Mucosa of descending colon (tissue), 3 donors: ENCODE data around the gene TKFC. TPM values are rescaled to one million over a fixed set of nuclear protein-coding genes. Genes with fewer than 3 reads are reported as not detected.

Source experiments
- ATAC-seq: fragments of 200-7000 bp; cut with Tn5 transposase; one replicate; pipeline ENCODE4 v1.9.1; 2020; ENCODE audit warnings: mild to moderate bottlenecking, moderate library complexity
- DNase-seq, 3 donors: peaks; one replicate each; pipeline ENCODE4 v3.0.0-alpha.2; 2020
- H3K36me3 ChIP-seq: fragments of 200-600 bp; one replicate; pipeline ENCODE4 v1.8.0; 2021; ENCODE audit warnings: low read depth, mild to moderate bottlenecking
- H3K4me1 ChIP-seq: fragments of 200-600 bp; one replicate; pipeline ENCODE4 v1.8.0; 2021; ENCODE audit warnings: low read depth, mild to moderate bottlenecking
- H3K4me3 ChIP-seq: fragments of 200-600 bp; one replicate; pipeline ENCODE4 v1.8.0; 2021; ENCODE audit warnings: mild to moderate bottlenecking
- H3K9me3 ChIP-seq: fragments of 200-600 bp; one replicate; pipeline ENCODE4 v1.8.0; 2021; ENCODE audit warnings: mild to moderate bottlenecking
- CTCF ChIP-seq: fragments of 200-600 bp; IDR thresholded peaks from one replicate; pipeline ENCODE4 v1.8.0; 2022; ENCODE audit warnings: antibody characterized with exemption, mild to moderate bottlenecking
- intact Hi-C, 2 donors: fragments of 100-400 bp; cut with DNase I in 1 of 2; cut with micrococcal nuclease in 1 of 2; formaldehyde crosslinking; loops; one replicate each; pipeline versions ENCODE4 v1.11.0 to v1.11.1; 2022; cut with DNase I, micrococcal nuclease
- total RNA-seq, 3 donors: library from RNA; stranded (reverse); fragmentation: NEBNext Ultra II Directional in 2 of 3; extraction: Animal tissue kit (Norgen Biotek cat#: 25700) in 2 of 3; gene quantifications; one replicate each; pipeline versions ENCODE4 v1.2.1 to v1.2.4, GENCODE V29; 2021 to 2023
- donor health status: DM: no; HTN: no; CAD: no; lungs with moderate emphysema.
- donor health status: DM: no; HTN: no; CAD: no.
- donor health status: DM: no; HTN: yes; CAD: no.

The TKFC gene
- total RNA-seq, 3 donors from 2014 or later: 30.9 to 78.8 (median 63.1) TPM

- DNase-seq (peak; percentile 14 to 61 (median 37)), ATAC-seq (peak; percentile 48)
- no peaks in the 10 kb centered on the region for H3K36me3 ChIP-seq
- no peaks in the 10 kb centered on the region for H3K9me3 ChIP-seq
- TF ChIP-seq CTCF: no peak
- H3K4me1 ChIP-seq: peaks cover 19% of the 10 kb centered on the region
- intact Hi-C loops: no loop called here
- H3K4me3 ChIP-seq: no peak overlapping the region
Observed at GRCh38 chr11:61293867-61294716, 38.9 kb upstream of the TKFC start.

- Histone ChIP-seq H3K4me3 (no peak within 1 kb of the TSS), H3K36me3 (peaks cover 4% of the 10 kb centered on the region), H3K4me1 (peaks cover 19% of the 10 kb centered on the region), H3K9me3 (no peaks in the 10 kb centered on the region)
- TF ChIP-seq CTCF: no peak
- intact Hi-C loops: no loop called here
- ATAC-seq (peak; percentile 86), DNase-seq (peak; percentile 53 to 68 (median 66))
Observed at GRCh38 chr11:61294717-61295595, 38.1 kb upstream of the TKFC start, which contains the start of gene VWCE. Gene VWCE, minus strand, starts transcription at chr11:61295316. Its CDS starts 279 bp downstream, at chr11:61295037.

DNA sequence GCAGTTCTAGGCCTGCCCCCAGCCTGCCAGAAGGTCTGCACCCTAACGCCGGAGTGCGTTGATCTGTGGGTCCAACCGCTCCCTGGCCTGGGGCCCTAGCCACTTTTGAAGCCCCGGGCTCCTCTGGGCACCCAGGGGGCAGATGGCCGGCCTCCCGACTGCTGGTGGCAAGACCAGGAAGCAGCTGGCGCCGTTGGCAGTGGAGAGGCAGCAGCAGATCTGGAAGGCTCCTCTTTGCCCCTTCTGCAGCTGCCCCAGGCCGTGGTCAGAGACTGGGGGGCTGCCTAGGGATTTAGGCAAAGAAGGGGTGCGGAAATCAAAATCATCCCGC lies 37.5 kb upstream of the TKFC start:
- ATAC-seq: peak; percentile 2
- no peak for TF ChIP-seq CTCF

DNA sequence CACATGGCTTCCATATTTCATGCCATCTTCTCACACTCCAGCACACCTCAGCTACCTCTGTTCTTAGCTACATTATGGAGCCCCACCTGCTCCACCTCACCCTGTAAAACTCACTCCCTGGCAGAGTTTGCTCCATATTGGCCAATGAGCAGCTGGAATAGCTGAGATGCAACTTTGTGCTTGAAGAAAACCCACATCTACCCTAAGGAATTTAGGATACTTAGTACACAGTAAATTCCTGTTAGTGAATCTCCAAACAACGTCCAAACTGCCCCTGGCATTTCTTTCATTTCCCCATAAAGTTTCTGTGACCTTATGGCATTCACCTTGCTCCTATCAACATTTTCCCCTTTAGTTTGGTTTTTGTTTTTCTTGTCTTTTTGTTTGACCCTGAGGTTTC lies 35.7 kb upstream of the TKFC start:
- peaks cover 12% of the 10 kb centered on the region for H3K36me3 ChIP-seq
- no peak overlapping the region for H3K4me3 ChIP-seq
- TF ChIP-seq CTCF: no peak
- intact Hi-C loops: no loop called here
- peaks cover 19% of the 10 kb centered on the region for H3K4me1 ChIP-seq
- no peaks in the 10 kb centered on the region for H3K9me3 ChIP-seq
- DNase-seq: no peak
- ATAC-seq: no peak

More for the DNA sequence above, 37.5 kb upstream of the TKFC start:
- H3K4me3 ChIP-seq: no peak overlapping the region
- peaks cover 5% of the 10 kb centered on the region for H3K36me3 ChIP-seq
- intact Hi-C loops: no loop called here
- peaks cover 19% of the 10 kb centered on the region for H3K4me1 ChIP-seq
- no peak for DNase-seq
- no peaks in the 10 kb centered on the region for H3K9me3 ChIP-seq

GRCh38 chr11:61297746-61298145 lies 35.3 kb upstream of the TKFC start:
- intact Hi-C loops: no loop called here
- Histone ChIP-seq H3K4me1 (peaks cover 19% of the 10 kb centered on the region), H3K36me3 (peaks cover 16% of the 10 kb centered on the region), H3K4me3 (no peak overlapping the region), H3K9me3 (no peaks in the 10 kb centered on the region)
- no peak for ATAC-seq
- no peak for DNase-seq
- no peak for TF ChIP-seq CTCF
